Measurements from ENCODE around the gene RMDN2.

DNA sequence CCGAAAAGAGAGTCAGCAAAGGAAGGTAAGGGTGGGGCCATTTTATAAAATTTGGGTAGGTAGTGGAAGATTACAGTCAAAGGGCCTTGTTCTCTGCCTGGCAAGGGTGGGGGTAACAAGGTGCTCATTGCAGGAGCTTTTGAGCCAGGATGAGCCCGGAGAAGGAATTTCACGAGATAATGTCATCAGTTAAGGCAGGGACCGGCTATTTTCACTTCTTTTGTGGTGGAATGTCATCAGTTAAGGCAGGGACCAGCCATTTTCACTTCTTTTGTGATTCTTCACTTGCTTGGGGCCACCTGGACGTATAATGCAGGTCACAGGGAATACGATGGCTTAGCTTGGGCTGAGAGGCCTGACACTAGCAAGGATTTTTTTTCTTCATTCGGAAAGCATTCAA, 92.7 kb downstream of the RMDN2 start:
- TF ChIP-seq, protein P1, sequence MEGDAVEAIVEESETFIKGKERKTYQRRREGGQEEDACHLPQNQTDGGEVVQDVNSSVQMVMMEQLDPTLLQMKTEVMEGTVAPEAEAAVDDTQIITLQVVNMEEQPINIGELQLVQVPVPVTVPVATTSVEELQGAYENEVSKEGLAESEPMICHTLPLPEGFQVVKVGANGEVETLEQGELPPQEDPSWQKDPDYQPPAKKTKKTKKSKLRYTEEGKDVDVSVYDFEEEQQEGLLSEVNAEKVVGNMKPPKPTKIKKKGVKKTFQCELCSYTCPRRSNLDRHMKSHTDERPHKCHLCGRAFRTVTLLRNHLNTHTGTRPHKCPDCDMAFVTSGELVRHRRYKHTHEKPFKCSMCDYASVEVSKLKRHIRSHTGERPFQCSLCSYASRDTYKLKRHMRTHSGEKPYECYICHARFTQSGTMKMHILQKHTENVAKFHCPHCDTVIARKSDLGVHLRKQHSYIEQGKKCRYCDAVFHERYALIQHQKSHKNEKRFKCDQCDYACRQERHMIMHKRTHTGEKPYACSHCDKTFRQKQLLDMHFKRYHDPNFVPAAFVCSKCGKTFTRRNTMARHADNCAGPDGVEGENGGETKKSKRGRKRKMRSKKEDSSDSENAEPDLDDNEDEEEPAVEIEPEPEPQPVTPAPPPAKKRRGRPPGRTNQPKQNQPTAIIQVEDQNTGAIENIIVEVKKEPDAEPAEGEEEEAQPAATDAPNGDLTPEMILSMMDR (IDR thresholded peaks at IDR 0.05) = no peak
- no peak for TF ChIP-seq POLR2A (IDR thresholded peaks at IDR 0.05)

All from uterus (tissue), 2 donors.